Stimulated activated CD4-positive, alpha-beta T cell treated with anti-CD3 and anti-CD28 coated beads, Interleukin-4, amount 100 ng/mL, for 1 hour (primary cell): Measurements from ENCODE around the gene CIAO1.
"Not testable (repeated sequence)": the region's sequence is repeated elsewhere in the genome, so short reads cannot be mapped to it uniquely, and the experiment has no call there.

Source experiments
- DNase-seq: peaks from one replicate; pipeline ENCODE4 v3.0.0-alpha.2; 2020

Gene CIAO1

GRCh38 chr2:96287273-96287856 is 21.3 kb downstream of the CIAO1 start:
- DNase-seq, result no peak

GRCh38 chr2:96291751-96292150 is 25.7 kb downstream of the CIAO1 start:
- no peak for DNase-seq

- not testable (repeated sequence) for DNase-seq
These were observed 28.2 kb downstream of the CIAO1 start for GRCh38 chr2:96294271-96294670.

- no peak for DNase-seq
These were observed 30.9 kb downstream of the CIAO1 start for GRCh38 chr2:96296925-96297324.

- no peak for DNase-seq
These were observed 35.8 kb downstream of the CIAO1 start for GRCh38 chr2:96301865-96302264.

- no peak for DNase-seq
These were observed 38.6 kb downstream of the CIAO1 start for GRCh38 chr2:96304606-96305005.

GRCh38 chr2:96305091-96305978 is 39.3 kb downstream of the CIAO1 start, which contains the start of gene SNRNP200:
TSS of gene SNRNP200 (minus strand) at chr2:96305546. CDS start at chr2:96305437, 109 bp downstream.
- DNase-seq, result peak; percentile 92

- DNase-seq, result peak; percentile 8
These were observed 39.9 kb downstream of the CIAO1 start for GRCh38 chr2:96305979-96306308.

GRCh38 chr2:96306370-96306769 is 40.3 kb downstream of the CIAO1 start:
- no peak for DNase-seq

GRCh38 chr2:96308248-96308647 is 42.2 kb downstream of the CIAO1 start:
- DNase-seq, result no peak

- no peak for DNase-seq
These were observed 49.0 kb downstream of the CIAO1 start for GRCh38 chr2:96315005-96315399.

GRCh38 chr2:96315400-96316071 is 49.5 kb downstream of the CIAO1 start:
- DNase-seq, result no peak

GRCh38 chr2:96316999-96317398 is 51.0 kb downstream of the CIAO1 start:
- no peak for DNase-seq

GRCh38 chr2:96317584-96317997 is 51.6 kb downstream of the CIAO1 start:
- DNase-seq, result no peak

GRCh38 chr2:96318723-96319122 is 52.7 kb downstream of the CIAO1 start:
- no peak for DNase-seq

- no peak for DNase-seq
These were observed 53.4 kb downstream of the CIAO1 start for GRCh38 chr2:96319396-96319795.

GRCh38 chr2:96320326-96320725 is 54.3 kb downstream of the CIAO1 start:
- no peak for DNase-seq

- peak; percentile 27 for DNase-seq
These were observed 55.0 kb downstream of the CIAO1 start for GRCh38 chr2:96320728-96321622.
